Mesothelial cell of epicardium (in vitro differentiated cells): ENCODE data around the gene ATP6V0B. TPM values are rescaled to one million over a fixed set of nuclear protein-coding genes. Genes with fewer than 3 reads are reported as not detected.

Experiments
- DNase-seq, 2 experiments: peaks; one replicate each; pipeline ENCODE4 v3.0.0; 2021; ENCODE audit warnings: low spot score in 2 of 2; ENCODE audit not compliant: unreplicated experiment in 2 of 2
- H3K27ac Mint-ChIP-seq: 2 replicates; pipeline ENCODE4 v1.8.0; 2021; ENCODE audit warnings: mixed read lengths
- H3K27me3 Mint-ChIP-seq: 2 replicates; pipeline ENCODE4 v1.8.0; 2021; ENCODE audit warnings: low read depth, mixed read lengths
- H3K36me3 Mint-ChIP-seq: 2 replicates; pipeline ENCODE4 v1.8.0; 2021; ENCODE audit warnings: mixed read lengths
- H3K4me1 Mint-ChIP-seq: 2 replicates; pipeline ENCODE4 v1.8.0; 2021; ENCODE audit warnings: mixed read lengths
- H3K4me3 Mint-ChIP-seq: 2 replicates; pipeline ENCODE4 v1.8.0; 2021; ENCODE audit warnings: mild to moderate bottlenecking, moderate library complexity, mixed read lengths
- H3K9me3 Mint-ChIP-seq: 2 replicates; pipeline ENCODE4 v1.8.0; 2021; ENCODE audit warnings: mixed read lengths
- CTCF ChIP-seq: fragments of 200-600 bp; sonication (generic); IDR thresholded peaks from one replicate; pipeline ENCODE4 v1.5.0; 2021; ENCODE audit warnings: antibody characterized with exemption; ENCODE audit not compliant: unreplicated experiment
- total RNA-seq: library from RNA; stranded (reverse); gene quantifications from 3 replicates; pipeline ENCODE4 v1.2.1, GENCODE V29; 2021

Gene ATP6V0B
- total RNA-seq, 1 donor from 2014 or later = 72.8 TPM

- Mint-ChIP-seq H3K4me3 (peak overlapping the region; percentile 70), H3K27me3 (peaks cover 60% of the 10 kb centered on the region), H3K4me1 (peaks cover 14% of the 10 kb centered on the region), H3K36me3 (no peaks in the 10 kb centered on the region), H3K27ac (no peak overlapping the region), H3K9me3 (no peaks in the 10 kb centered on the region)
- peak in 1 of 2 experiments; percentile 50 for DNase-seq
- TF ChIP-seq CTCF = peak; percentile 16
Measured at GRCh38 chr1:43936431-43937151, 38.2 kb upstream of the ATP6V0B start.

- TF ChIP-seq CTCF = no peak
- Mint-ChIP-seq H3K27ac (no peak overlapping the region), H3K4me1 (peaks cover 14% of the 10 kb centered on the region), H3K9me3 (no peaks in the 10 kb centered on the region), H3K4me3 (peak overlapping the region; percentile 8), H3K36me3 (no peaks in the 10 kb centered on the region), H3K27me3 (peaks cover 54% of the 10 kb centered on the region)
- DNase-seq = no peak
Measured at GRCh38 chr1:43937179-43937865, 37.4 kb upstream of the ATP6V0B start.

- Mint-ChIP-seq H3K4me1 (peaks cover 6% of the 10 kb centered on the region), H3K27me3 (peaks cover 44% of the 10 kb centered on the region), H3K9me3 (no peaks in the 10 kb centered on the region), H3K27ac (no peak overlapping the region), H3K4me3 (no peak overlapping the region), H3K36me3 (no peaks in the 10 kb centered on the region)
- DNase-seq = no peak
- no peak for TF ChIP-seq CTCF
Measured at GRCh38 chr1:43938383-43938782, 36.4 kb upstream of the ATP6V0B start.

GRCh38 chr1:43938892-43939587, 35.7 kb upstream of the ATP6V0B start:
- H3K27me3 Mint-ChIP-seq = peaks cover 41% of the 10 kb centered on the region
- no peak overlapping the region for H3K4me3 Mint-ChIP-seq
- no peak for TF ChIP-seq CTCF
- no peak for DNase-seq
- no peaks in the 10 kb centered on the region for H3K36me3 Mint-ChIP-seq
- no peak overlapping the region for H3K27ac Mint-ChIP-seq
- no peaks in the 10 kb centered on the region for H3K9me3 Mint-ChIP-seq
- H3K4me1 Mint-ChIP-seq = peaks cover 3% of the 10 kb centered on the region

GRCh38 chr1:43942411-43942810, 32.3 kb upstream of the ATP6V0B start:
- peaks cover 11% of the 10 kb centered on the region for H3K4me1 Mint-ChIP-seq
- TF ChIP-seq CTCF = no peak
- no peak overlapping the region for H3K27ac Mint-ChIP-seq
- peaks cover 25% of the 10 kb centered on the region for H3K27me3 Mint-ChIP-seq
- no peak for DNase-seq
- no peaks in the 10 kb centered on the region for H3K9me3 Mint-ChIP-seq
- H3K36me3 Mint-ChIP-seq = no peaks in the 10 kb centered on the region
- no peak overlapping the region for H3K4me3 Mint-ChIP-seq
